Esophagus squamous epithelium (tissue), 5 donors: ENCODE data around the gene CD34. TPM values are rescaled to one million over a fixed set of nuclear protein-coding genes. Genes with fewer than 3 reads are reported as not detected.
A peak's percentile ranks its signal among the peaks of the same experiment; 100 is the strongest.

Experiments
- DNase-seq: peaks from one replicate; lab custom pipeline; 2025; lab: John Stamatoyannopoulos, UW
- H3K27ac ChIP-seq, 4 donors: fragments of 200-600 bp; sonication (generic); one replicate each; pipeline ENCODE4 v1.5.1; 2016 to 2019; ENCODE audit warnings: mild to moderate bottlenecking in 1 of 4
- H3K27me3 ChIP-seq, 4 donors: fragments of 200-600 bp; sonication (generic); 1 replicate in 3 of 4; 2 replicates in 1 of 4; pipeline versions ENCODE4 v1.5.1 to v1.6.0; 2017 to 2021; ENCODE audit warnings: antibody characterized with exemption in 1 of 4
- H3K36me3 ChIP-seq, 3 donors: fragments of 200-600 bp; sonication (generic); one replicate each; pipeline ENCODE4 v1.5.1; 2016 to 2019
- H3K4me1 ChIP-seq, 3 donors: fragments of 200-600 bp; sonication (generic); one replicate each; pipeline ENCODE4 v1.5.1; 2017 to 2019
- H3K4me3 ChIP-seq, 4 donors: fragments of 200-600 bp; sonication (generic); 1 replicate in 3 of 4; 2 replicates in 1 of 4; pipeline ENCODE4 v1.5.1; 2016 to 2019; ENCODE audit warnings: mild to moderate bottlenecking in 2 of 4, moderate library complexity in 1 of 4
- H3K9me3 ChIP-seq, 3 donors: fragments of 200-600 bp; sonication (generic); one replicate each; pipeline ENCODE4 v1.5.1; 2016 to 2019
- POLR2A ChIP-seq, 4 donors: fragments of 450-650 bp; IDR thresholded peaks; one replicate each; pipeline ENCODE4 v1.6.1; 2017; ENCODE audit warnings: antibody characterized with exemption in 4 of 4, mild to moderate bottlenecking in 4 of 4, moderate library complexity in 3 of 4
- WGBS, 2 donors: methylation state at CpG; one replicate each; pipeline ENCODE4 v1.1.5; 2018; 5-methylcytosine and 5-hydroxymethylcytosine counted together
- intact Hi-C: fragments of 100-400 bp; cut with DNase I; formaldehyde crosslinking; loops from one replicate; pipeline ENCODE4 v1.15.0; 2022
- total RNA-seq, 4 donors: library from RNA; depleted of rRNA; stranded (reverse); fragments of >200 nt; gene quantifications; one replicate each; pipeline ENCODE4 v1.1.0, GENCODE V29; 2016
- TF ChIP-seq, protein P1 (sequence below), 6 experiments: fragments of 450-650 bp in 4 of 6; fragments of 200-600 bp in 2 of 6; sonication (generic) in 2 of 6; IDR thresholded peaks; one replicate each; pipeline ENCODE4 v1.5.1; 2016 to 2019; ENCODE audit warnings: antibody characterized with exemption in 6 of 6, mild to moderate bottlenecking in 4 of 6, moderate library complexity in 4 of 6
- donor health status: DM: yes; HTN: yes; CAD: no.

CD34 gene
- total RNA-seq, 4 donors from 2014 or later: 1.3 to 32.2 (median 11.0) TPM

DNA sequence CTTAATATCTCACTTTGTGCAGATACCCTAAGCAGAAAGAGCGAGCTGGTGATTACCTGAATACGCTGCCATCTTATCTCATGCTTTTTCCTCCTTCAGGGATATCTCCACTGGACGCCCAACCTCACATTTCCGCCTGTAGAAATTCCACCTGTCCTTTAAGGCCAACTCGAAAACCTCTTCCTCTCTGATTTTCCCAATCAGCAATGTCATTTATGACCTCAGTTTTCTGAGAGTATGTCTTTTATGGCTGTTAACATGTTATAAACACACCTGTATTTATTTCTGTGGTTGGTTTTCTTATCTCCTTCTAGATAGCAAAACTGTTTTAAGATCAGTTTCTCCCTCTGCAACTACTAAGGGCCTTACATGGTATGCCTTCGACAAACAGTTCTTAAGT is 41.1 kb downstream of the CD34 start:
- H3K27ac ChIP-seq: peak overlapping the region in 3 of 4 donors; percentile 7 to 98 (median 96)
- no peaks in the 10 kb centered on the region for H3K9me3 ChIP-seq
- H3K4me1 ChIP-seq: peaks cover 38 to 89% (median 48%) of the 10 kb centered on the region in 3 donors
- no peak for TF ChIP-seq POLR2A (IDR thresholded peaks at IDR 0.05)
- no peak for DNase-seq
- no peak overlapping the region for H3K4me3 ChIP-seq
- H3K27me3 ChIP-seq: no peaks in the 10 kb centered on the region
- intact Hi-C loops: loop anchor here (5.0 kb wide), 1 partner anchor 43 kb away; no protein-coding TSS in a partner anchor
- WGBS, 2 donors: 82 to 92% methylated on average over 6 of the region's 6 CpGs
- H3K36me3 ChIP-seq: peaks cover 0 to 17% (median 3%) of the 10 kb centered on the region in 3 donors

DNA sequence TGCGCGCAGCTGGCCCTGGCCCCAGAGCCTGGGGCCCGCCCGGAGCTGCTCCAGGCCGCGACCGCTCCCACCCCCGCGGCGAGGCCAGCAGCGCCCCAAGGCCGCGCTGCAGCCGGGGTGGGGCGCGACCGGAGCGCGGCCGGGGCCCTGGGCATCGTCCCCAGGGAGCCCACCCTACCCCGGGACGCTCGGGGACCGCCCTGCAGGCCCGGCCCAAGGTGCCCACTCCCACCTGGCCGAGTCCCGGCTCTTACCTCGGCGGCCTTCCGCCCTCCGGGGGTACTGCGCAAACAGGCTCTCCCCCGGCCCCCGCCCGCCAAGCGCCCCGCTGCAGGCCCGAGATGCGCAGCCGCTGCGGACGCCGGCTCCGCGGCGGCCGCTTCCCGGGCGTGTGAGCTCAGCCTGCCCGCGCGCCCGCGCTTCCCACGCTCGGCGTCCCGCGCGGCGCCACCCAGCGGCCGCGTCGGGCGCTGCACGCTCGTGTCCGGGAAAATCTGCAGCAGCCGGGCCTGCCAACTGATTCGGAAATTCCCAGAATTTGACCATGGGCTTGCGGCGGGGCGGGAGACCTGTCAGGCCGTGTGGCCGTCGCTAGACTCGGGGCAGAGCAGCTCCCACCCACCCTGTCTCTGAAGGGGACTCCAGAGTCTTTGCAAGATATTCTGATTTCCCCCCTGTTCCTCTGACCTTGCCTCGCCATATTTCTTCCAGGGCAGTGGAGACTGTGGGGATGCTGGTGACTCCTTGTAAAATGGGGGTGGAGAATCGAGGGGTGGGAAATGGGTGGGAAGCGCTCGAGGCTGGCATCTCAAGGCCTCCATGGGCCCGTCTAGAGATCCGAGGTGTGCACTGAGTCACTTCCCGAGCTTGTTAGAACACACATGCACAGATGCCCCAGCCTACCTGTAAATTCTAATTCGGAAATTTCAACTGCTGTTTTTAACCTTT is 41.9 kb downstream of the CD34 start:
- Histone ChIP-seq H3K36me3 (peaks cover 0 to 24% (median 3%) of the 10 kb centered on the region in 3 donors), H3K27me3 (no peaks in the 10 kb centered on the region), H3K9me3 (no peaks in the 10 kb centered on the region), H3K4me1 (peaks cover 46 to 95% (median 56%) of the 10 kb centered on the region in 3 donors), H3K27ac (peak overlapping the region; percentile 95 to 98 (median 96)), H3K4me3 (peak overlapping the region; percentile 69 to 95 (median 84))
- TF ChIP-seq POLR2A (IDR thresholded peaks at IDR 0.05): peak in 2 of 4 donors; percentile 80 to 84
- TF ChIP-seq, protein P1, sequence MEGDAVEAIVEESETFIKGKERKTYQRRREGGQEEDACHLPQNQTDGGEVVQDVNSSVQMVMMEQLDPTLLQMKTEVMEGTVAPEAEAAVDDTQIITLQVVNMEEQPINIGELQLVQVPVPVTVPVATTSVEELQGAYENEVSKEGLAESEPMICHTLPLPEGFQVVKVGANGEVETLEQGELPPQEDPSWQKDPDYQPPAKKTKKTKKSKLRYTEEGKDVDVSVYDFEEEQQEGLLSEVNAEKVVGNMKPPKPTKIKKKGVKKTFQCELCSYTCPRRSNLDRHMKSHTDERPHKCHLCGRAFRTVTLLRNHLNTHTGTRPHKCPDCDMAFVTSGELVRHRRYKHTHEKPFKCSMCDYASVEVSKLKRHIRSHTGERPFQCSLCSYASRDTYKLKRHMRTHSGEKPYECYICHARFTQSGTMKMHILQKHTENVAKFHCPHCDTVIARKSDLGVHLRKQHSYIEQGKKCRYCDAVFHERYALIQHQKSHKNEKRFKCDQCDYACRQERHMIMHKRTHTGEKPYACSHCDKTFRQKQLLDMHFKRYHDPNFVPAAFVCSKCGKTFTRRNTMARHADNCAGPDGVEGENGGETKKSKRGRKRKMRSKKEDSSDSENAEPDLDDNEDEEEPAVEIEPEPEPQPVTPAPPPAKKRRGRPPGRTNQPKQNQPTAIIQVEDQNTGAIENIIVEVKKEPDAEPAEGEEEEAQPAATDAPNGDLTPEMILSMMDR (IDR thresholded peaks at IDR 0.05): peak; percentile 67 to 99 (median 94)
- intact Hi-C loops: loop anchor here (5.0 kb wide), 1 partner anchor 42 kb away; no protein-coding TSS in a partner anchor
- DNase-seq: no peak
- 15 to 26% methylated on average over 6 to 9 of the region's 87 CpGs for WGBS, 2 donors

DNA sequence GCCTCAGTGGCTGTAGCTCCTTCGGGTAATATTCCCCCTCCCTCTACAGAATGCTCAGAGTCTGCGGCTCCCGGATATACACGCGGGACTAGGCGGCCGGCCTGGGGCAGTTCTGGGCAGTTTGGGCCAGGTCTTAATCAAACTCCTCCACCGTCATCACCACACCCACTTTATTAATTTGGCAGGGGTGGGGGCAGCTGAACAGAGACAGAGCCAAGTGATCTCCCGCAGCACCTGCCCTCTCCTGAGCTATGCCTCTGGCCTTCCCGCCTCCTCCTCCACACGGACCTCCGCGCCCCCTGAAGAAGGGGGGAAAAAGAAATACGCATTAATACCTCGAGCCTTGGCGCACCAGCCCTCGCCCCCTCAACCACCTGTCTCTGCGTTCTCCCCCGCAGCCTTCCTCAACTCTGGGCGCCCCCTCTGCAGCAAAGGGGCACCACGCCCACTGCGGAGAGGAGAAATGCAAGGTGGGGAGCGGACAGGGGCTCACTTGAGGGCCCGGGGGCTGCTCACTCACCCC is 42.6 kb downstream of the CD34 start:
- intact Hi-C loops: loop anchor here (5.0 kb wide), 1 partner anchor 41 kb away; no protein-coding TSS in a partner anchor
- 0 to 3% methylated on average over 6 to 9 of the region's 24 CpGs for WGBS, 2 donors
- Histone ChIP-seq H3K27ac (peak overlapping the region; percentile 95 to 98 (median 96)), H3K9me3 (no peaks in the 10 kb centered on the region), H3K27me3 (no peaks in the 10 kb centered on the region), H3K4me3 (peak overlapping the region; percentile 69 to 95 (median 84)), H3K4me1 (peaks cover 48 to 95% (median 53%) of the 10 kb centered on the region in 3 donors), H3K36me3 (peaks cover 0 to 31% (median 3%) of the 10 kb centered on the region in 3 donors)
- DNase-seq: no peak
- peak in 1 of 4 donors; percentile 27 for TF ChIP-seq POLR2A (IDR thresholded peaks at IDR 0.05)
- TF ChIP-seq, protein P1 (IDR thresholded peaks at IDR 0.05): no peak

DNA sequence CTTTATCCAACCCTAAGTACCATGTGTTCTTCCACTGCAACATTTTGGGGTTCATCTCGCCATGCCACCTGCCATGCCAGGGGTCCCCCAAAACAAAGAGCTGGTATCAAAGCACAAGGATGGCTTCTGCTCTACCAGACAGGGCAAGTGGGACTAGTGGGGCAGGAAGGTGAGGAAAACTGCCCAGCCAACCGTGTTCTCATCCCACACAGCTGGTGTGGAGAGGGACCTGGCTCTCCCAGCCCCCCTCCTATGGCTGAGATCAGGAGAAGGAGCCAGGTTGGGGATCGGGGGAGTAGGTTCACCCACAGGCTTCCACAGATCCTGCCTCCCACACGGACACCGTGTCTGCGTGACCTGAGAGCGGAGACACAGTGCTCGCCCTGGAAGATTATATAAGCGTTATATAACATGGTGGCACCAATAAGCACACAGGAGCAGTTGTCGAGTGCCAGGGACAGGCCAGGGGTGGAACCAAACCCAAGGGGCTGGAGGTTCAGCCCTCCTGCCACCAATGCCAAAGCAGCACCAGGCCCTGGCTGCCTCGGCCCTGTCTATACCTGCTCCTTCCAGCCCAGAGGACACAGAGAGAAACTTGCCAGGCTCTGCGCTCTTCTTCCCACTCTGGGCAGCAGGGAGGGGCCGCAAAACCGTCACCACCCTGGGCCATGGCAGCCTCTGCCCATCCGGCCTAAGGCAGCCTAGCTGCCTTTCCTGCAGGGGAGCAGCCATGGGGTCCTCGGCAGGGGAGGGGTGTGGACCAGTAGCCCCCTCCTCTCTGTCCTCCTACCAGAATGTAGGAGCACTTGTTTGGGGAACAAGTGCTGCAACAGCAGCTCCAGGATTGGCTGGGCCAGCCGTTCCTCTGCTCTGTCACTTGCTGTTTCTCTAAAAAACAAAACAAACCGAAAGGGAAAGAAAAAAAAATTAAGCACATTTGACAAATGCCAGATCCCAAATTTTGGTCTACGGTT is 43.5 kb downstream of the CD34 start:
- Histone ChIP-seq H3K4me1 (peaks cover 42 to 95% (median 47%) of the 10 kb centered on the region in 3 donors), H3K27ac (peak overlapping the region; percentile 95 to 98 (median 96)), H3K9me3 (no peaks in the 10 kb centered on the region), H3K4me3 (peak overlapping the region; percentile 69 to 95 (median 84)), H3K36me3 (peaks cover 0 to 40% (median 3%) of the 10 kb centered on the region in 3 donors), H3K27me3 (no peaks in the 10 kb centered on the region)
- intact Hi-C loops: loop anchor here (5.0 kb wide), 1 partner anchor 40 kb away; no protein-coding TSS in a partner anchor
- DNase-seq: no peak
- TF ChIP-seq POLR2A (IDR thresholded peaks at IDR 0.05): peak in 2 of 4 donors; percentile 23 to 52
- TF ChIP-seq, protein P1 (IDR thresholded peaks at IDR 0.05): no peak
- 15 to 22% methylated on average over 7 to 17 of the region's 19 CpGs for WGBS, 2 donors
